KOPT-K1 (cell line): Measurements from ENCODE around the gene PRKG1.

Source experiments
- H3K27ac ChIP-seq: fragments of 200-600 bp; sonication (generic); 2 replicates; pipeline ENCODE4 v1.5.1; 2016; ENCODE audit warnings: antibody characterized with exemption, mild to moderate bottlenecking, low read depth, low read length; ENCODE audit not compliant: poor library complexity, severe bottlenecking
- H3K36me3 ChIP-seq: fragments of 200-600 bp; sonication (generic); 2 replicates; pipeline ENCODE4 v1.5.1; 2017; ENCODE audit warnings: antibody characterized with exemption, mild to moderate bottlenecking, low read length, moderate library complexity; ENCODE audit not compliant: insufficient read depth
- H3K9me3 ChIP-seq: fragments of 200-600 bp; sonication (generic); 2 replicates; pipeline ENCODE4 v1.5.1; 2017; ENCODE audit warnings: antibody characterized with exemption, low read length, mild to moderate bottlenecking; ENCODE audit not compliant: insufficient read depth, poor library complexity, severe bottlenecking

The PRKG1 gene

DNA sequence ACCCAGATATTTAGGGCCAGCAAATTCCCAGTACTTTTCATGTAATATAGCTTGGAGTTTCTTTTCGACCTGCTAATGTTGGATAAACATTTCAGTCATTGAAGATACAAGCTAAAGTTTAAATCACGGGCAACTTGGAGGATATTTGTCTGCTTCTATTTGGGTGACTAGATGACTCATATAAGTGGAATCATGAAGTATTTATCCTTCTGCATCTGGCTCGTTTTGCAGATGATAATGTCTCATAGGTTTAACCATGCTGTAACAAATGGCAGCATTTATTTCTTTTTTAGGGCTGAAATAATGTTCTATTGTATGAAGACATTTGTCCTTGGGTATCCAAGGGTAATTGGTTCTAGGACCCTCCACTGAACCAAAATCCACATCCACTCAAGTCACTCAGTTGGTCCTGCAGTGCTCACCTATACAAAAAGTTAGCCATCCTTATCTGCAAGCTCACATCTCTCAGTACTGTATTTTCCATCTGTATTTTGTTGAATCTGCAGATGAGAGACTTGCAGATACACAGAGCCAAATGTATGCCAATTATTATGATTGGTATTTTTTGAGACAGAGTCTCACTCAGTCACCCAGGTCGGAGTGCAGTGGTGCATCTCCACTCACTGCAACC is 812.3 kb downstream of the PRKG1 start:
- H3K9me3 ChIP-seq = no peaks in the 10 kb centered on the region
- no peaks in the 10 kb centered on the region for H3K36me3 ChIP-seq
- H3K27ac ChIP-seq = no peak overlapping the region

DNA sequence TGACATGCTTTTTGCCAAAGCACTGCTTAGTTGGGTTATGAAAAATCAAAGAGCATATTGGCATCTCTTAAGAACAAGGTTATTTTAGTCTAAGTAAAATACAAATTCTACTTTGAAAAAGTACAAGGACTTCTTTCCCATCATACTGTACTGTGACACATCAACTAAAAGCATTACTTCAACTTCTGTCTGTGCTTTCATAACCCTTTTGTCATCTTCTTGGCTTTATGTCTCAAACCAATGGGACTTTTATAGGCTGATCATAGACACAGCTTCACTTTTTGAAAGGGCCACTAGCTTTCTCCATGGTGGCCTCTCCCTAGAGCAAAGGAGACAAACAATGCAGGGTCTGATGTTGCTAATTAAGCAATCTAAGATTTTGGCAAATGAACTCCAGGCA is 814.0 kb downstream of the PRKG1 start:
- Histone ChIP-seq H3K9me3 (no peaks in the 10 kb centered on the region), H3K27ac (no peak overlapping the region), H3K36me3 (no peaks in the 10 kb centered on the region)

DNA sequence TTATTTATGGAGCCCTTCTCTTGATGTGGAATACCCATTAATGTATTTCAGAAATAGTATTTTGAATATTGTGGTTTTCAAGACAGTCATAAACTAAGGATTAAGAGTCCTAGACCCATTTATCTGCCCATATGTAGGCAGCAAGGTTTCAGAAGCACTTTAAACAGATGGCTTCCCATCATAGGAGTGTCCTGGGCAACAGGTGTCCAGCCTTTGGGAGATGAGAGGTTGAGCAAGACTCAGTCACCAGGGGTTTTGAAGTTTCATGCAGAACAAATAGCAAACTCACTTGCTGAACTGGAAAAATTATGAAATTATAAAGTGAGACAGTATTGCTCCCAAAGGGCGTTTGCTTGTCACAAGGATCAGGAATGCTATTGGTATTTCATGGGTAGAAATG is 818.0 kb downstream of the PRKG1 start:
- H3K9me3 ChIP-seq = no peaks in the 10 kb centered on the region
- no peaks in the 10 kb centered on the region for H3K36me3 ChIP-seq
- no peak overlapping the region for H3K27ac ChIP-seq

DNA sequence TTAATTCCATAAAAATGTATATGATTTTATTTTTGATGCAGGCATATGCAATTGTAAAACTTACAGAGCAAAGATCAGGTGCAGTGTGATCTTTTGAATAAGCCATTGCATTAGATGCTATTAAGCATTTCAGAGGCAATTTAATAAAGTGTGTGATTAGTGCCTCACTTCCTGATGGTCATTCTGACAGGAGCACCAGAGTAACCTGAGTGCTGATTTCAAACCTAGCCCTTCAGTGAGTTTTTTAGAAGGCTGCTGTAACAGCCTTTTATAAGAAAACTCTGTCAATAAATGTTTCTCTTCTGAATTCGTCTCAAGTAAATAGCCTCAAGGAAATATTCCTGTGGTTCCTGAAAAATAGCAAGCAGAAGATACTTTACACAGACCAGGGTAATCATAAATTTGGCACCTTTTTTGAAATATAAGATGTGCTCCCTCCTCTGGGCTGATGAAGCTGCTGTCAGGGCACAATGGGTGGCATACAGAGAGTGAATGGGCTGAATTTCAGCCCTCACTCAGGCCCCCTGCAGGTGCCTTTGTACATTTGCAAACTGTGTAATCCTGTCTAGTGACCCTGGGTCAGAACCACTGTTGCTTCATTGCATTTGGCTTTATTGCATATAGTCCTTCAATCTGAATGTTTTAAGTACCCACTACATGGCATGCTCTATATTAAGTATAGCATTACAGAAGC is 818.8 kb downstream of the PRKG1 start:
- Histone ChIP-seq H3K9me3 (no peaks in the 10 kb centered on the region), H3K36me3 (no peaks in the 10 kb centered on the region), H3K27ac (no peak overlapping the region)

DNA sequence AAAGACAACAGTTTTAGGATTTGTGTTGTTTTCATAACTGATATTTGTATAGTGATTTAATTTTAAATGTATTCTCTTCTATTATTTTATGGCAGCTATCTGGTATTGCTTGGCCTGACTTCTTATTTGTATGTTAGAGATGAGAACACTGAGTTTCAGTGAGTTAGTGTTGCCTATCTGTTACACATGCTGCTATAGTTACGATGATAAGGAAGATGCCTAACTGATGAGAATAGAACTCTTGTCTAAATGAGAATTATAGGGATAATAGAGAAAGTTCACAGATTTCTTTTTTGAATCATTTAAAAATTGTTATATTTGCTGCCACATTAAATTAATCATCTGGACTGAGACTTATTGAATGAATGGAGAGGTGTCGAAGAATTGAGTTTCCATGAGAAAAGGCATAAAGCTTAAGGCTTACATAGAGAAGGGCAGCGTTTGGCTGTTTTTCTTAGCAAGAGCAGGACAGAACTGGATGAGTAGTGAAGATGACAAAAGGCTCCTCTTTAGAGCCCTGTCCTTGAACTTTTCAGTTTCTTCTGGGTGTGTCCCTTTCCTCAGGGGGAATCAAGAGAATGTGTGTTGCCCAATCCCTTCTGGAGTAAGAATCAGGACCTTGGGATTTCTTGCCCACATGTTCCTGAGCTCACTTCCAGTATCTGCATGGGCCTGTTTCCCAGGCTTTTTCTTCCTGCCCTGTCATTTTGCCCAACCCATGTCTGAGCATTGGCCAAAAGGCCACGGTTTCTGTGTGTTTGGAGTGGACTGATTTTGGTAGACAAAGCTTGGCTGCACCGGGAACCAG is 820.7 kb downstream of the PRKG1 start:
- no peaks in the 10 kb centered on the region for H3K36me3 ChIP-seq
- no peak overlapping the region for H3K27ac ChIP-seq
- H3K9me3 ChIP-seq = no peaks in the 10 kb centered on the region

DNA sequence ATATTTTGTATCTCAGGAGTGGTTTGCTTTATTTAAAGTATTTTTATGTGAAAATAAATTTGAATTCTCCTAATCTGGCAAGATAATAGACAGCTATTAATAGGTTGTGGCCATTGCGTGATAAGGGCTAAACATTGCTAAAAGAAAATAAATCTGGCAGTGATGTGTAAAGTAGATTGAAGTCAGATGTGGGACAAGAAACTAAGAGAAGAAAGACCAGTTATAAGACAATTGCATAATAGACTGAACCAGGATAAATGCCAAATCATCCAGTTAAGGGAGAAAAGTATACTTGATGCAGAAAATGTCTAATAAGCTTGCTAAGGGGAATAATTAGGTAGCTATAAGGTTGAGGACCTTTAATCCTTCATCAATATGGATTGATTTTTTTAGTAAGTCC is 822.6 kb downstream of the PRKG1 start:
- no peaks in the 10 kb centered on the region for H3K36me3 ChIP-seq
- H3K9me3 ChIP-seq = no peaks in the 10 kb centered on the region
- no peak overlapping the region for H3K27ac ChIP-seq

DNA sequence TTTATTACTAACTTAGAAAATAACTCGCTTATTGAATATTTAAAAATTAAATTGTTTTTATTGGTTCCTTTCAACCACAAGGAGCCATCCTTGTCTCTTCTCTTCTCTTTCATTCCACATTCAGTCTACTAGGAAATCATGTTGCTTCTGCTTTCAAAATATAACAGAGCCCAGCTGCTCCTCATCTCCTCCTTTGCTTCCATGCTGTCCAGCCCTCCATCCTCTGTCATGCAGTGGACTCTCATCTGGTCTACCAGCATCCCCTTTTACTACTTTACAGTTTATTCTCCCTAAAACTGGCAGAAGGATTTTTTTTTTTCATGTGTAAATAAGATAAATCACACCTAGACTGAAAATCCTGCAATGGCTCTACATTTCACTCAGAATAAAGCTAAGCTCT is 823.3 kb downstream of the PRKG1 start:
- Histone ChIP-seq H3K9me3 (no peaks in the 10 kb centered on the region), H3K27ac (no peak overlapping the region), H3K36me3 (no peaks in the 10 kb centered on the region)

DNA sequence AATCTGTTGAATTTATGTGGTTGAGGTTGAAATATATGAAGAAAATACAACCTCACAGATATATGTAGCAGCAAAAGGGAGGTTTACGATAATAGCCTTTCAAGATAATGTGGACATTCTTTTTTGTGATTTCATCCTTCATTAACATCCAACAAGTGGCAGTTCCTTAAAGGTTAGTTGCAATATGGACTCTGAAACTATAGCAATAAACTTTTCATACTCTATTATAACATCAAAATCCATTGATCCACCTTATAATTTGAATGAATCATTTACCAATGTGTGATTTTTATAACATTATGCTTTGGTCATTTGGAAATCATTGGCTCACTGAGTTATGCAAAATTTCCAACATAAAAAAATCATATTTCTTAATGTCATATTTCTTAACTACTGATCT is 825.9 kb downstream of the PRKG1 start:
- no peaks in the 10 kb centered on the region for H3K36me3 ChIP-seq
- no peaks in the 10 kb centered on the region for H3K9me3 ChIP-seq
- no peak overlapping the region for H3K27ac ChIP-seq

DNA sequence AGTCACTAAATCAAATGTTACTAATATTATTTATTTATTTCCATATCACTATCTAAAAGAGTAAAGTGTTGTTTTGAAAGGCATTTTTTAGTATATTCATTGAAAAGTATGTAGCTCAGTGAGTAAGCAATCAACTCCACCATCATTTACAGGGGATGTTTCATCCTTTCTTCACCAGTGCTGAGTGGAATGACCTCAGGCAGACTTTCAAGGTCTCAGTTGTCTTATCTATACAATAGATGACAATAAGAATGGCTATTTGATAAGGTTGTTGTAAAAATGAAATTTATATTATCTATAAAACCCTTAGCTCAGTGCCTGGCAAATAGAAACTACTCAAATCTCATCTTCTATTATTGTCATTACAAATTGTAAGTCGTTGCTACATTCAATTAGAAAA is 829.4 kb downstream of the PRKG1 start:
- no peaks in the 10 kb centered on the region for H3K36me3 ChIP-seq
- H3K27ac ChIP-seq = no peak overlapping the region

DNA sequence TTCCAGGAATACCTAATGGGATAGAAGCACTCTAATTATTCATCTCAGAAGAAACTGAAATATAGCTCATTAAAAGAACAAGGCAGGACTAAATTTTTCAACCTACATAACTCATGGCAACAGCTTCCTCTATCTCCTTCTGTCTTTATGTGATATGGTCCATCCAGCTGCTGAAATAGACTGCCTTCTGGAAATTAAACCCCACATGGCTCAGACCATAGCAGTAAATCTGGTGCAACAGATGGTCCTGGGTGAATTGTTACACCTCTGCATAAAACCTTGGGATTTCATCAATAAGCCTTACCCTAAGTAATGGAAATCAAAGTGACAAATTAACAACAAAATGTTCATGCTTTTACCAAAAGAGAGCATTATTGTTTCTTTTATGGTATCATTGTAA is 830.7 kb downstream of the PRKG1 start:
- no peaks in the 10 kb centered on the region for H3K9me3 ChIP-seq
- no peaks in the 10 kb centered on the region for H3K36me3 ChIP-seq
- H3K27ac ChIP-seq = no peak overlapping the region

More for the DNA sequence above, 829.4 kb downstream of the PRKG1 start:
- H3K9me3 ChIP-seq = no peaks in the 10 kb centered on the region

DNA sequence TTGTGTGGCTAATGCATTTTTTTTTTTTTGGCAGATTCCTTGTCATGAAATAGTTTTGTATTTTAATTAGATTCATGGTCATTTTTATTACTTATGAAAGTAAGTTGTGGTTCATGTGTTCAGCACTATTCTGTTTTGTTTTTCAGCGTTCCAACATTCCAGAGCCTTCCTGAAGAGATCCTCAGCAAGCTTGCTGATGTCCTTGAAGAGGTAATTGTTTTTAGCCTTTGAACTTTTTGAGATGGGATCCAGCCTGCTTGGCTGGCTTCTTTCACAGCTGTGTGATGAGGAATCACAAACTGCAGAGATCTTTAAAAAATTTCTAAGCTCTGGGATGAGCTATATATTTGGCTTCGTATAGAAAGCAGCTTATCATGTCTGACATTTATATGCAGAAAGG is 833.1 kb downstream of the PRKG1 start:
- no peaks in the 10 kb centered on the region for H3K36me3 ChIP-seq
- no peaks in the 10 kb centered on the region for H3K9me3 ChIP-seq
- H3K27ac ChIP-seq = no peak overlapping the region

DNA sequence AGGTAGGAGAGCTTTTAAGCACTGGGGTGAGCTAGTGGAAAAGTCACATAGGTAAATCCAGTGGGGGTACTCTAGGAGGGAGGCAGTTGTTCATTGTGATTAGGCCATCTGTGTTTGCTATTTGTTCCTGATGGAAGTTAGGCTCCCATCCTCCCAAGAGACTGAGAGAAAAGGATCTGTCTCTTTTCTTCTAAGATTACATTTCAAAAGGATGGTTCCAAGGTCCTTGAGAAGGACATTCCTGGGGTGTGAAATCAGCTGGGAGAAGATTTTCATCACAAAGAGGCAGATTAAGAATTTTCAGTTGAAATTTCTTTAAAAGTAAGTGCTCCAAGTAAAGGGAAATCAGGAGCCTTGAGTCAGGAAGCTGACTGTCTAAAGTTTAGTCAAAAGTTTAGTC is 835.9 kb downstream of the PRKG1 start:
- Histone ChIP-seq H3K9me3 (no peaks in the 10 kb centered on the region), H3K27ac (no peak overlapping the region), H3K36me3 (no peaks in the 10 kb centered on the region)

DNA sequence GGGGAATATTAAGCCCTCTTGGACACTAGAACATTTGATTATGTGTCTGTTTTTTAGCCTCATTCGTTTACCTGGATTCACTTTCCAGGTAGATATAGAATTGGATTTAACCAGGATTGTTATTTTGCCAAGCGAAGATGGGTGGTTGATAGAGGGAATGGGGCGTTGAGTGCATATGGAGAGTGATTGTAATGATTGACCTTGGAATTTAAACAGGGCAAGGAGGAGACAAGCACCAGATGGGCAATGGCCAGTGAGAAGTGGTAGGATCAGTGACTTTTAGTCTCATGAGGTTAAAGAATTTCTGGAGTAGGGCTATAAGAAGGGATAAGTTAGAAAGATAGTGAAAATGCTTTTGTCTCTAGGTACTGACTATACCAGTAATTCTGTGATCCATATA is 836.3 kb downstream of the PRKG1 start:
- no peaks in the 10 kb centered on the region for H3K36me3 ChIP-seq
- no peak overlapping the region for H3K27ac ChIP-seq
- H3K9me3 ChIP-seq = no peaks in the 10 kb centered on the region

DNA sequence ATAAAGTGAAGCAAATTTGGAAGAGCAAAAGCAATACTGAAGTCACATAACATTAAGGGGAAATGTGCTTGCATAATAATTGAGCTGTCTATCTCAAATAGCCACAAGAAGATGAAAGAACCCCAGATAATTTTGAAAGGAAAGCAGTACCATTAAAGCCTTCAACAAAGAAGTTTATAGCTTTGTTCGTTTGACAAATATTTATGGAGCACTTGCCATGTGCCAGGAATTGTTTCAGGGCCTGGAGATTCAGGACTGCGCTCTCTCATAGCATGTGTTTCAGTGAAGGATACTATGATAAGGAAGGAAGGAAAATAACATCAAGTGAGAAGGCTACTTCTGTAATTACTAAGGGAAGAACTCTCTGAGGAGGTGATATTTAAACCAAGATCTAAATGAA is 837.4 kb downstream of the PRKG1 start:
- no peak overlapping the region for H3K27ac ChIP-seq
- H3K36me3 ChIP-seq = no peaks in the 10 kb centered on the region
- no peaks in the 10 kb centered on the region for H3K9me3 ChIP-seq

DNA sequence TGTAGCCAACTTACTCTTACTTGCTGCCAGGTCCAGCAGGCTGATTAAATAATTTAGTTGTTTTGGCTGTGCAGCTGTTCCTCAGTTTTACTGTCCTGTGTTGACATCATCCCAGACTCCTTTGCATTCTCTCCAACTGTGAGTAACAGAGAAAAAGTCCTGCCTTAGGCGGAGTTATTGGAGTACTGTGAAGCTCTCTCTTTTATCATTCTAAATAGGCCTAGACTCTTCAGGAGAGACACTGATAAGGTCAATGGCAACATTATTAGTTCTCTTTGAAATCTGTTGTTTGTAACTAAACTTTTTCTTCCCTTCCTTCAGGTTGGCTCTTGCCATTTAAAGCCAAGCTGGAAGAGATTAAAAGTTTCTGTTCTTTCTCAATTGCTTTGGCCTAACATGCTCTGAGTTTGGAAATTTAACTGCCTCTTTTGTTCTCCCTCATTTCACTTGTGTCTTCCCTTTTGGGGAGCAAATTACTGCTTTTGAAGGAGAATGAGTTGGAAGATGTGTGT is 840.8 kb downstream of the PRKG1 start:
- Histone ChIP-seq H3K36me3 (no peaks in the 10 kb centered on the region), H3K27ac (no peak overlapping the region), H3K9me3 (no peaks in the 10 kb centered on the region)
